RWPE2 (cell line): Measurements from ENCODE around the gene HS3ST5.

Experiments
- ATAC-seq: fragments of 200-7000 bp; cut with Tn5 transposase; 3 replicates; pipeline ENCODE4 v1.9.1; 2021; ENCODE audit warnings: low read depth
- DNase-seq: peaks from one replicate; pipeline ENCODE4 v3.0.0-alpha.2; 2020; ENCODE audit warnings: low spot score
- H3K27ac ChIP-seq: fragments of 450-650 bp; 2 replicates; pipeline ENCODE4 v1.5.1; 2017; ENCODE audit warnings: mild to moderate bottlenecking; ENCODE audit not compliant: poor library complexity, severe bottlenecking
- H3K27me3 ChIP-seq: fragments of 250-450 bp; sonication (Bioruptor Pico); 2 replicates; pipeline ENCODE4 v1.5.1; 2021; ENCODE audit warnings: mild to moderate bottlenecking, moderate library complexity; ENCODE audit not compliant: insufficient read depth, poor library complexity, severe bottlenecking
- H3K36me3 ChIP-seq: fragments of 250-450 bp; sonication (Bioruptor Pico); 2 replicates; pipeline ENCODE4 v1.5.1; 2020; ENCODE audit warnings: low read depth, mild to moderate bottlenecking, moderate library complexity
- H3K4me1 ChIP-seq: fragments of 250-450 bp; sonication (Bioruptor Pico); 2 replicates; pipeline ENCODE4 v1.5.1; 2021; ENCODE audit warnings: mild to moderate bottlenecking, moderate library complexity; ENCODE audit not compliant: insufficient read depth, poor library complexity, severe bottlenecking
- H3K4me3 ChIP-seq: fragments of 250-450 bp; sonication (Bioruptor Pico); 2 replicates; pipeline ENCODE4 v1.5.1; 2021; ENCODE audit warnings: mild to moderate bottlenecking, moderate library complexity; ENCODE audit not compliant: severe bottlenecking
- H3K9me3 ChIP-seq: fragments of 250-450 bp; sonication (Bioruptor Pico); 2 replicates; pipeline ENCODE4 v1.5.1; 2021; ENCODE audit warnings: mild to moderate bottlenecking, moderate library complexity; ENCODE audit not compliant: severe bottlenecking
- CTCF ChIP-seq: fragments of 450-650 bp; IDR thresholded peaks from one replicate; pipeline ENCODE4 v1.5.1; 2017; ENCODE audit warnings: mild to moderate bottlenecking, moderate library complexity; ENCODE audit not compliant: poor library complexity, severe bottlenecking

HS3ST5 gene

DNA sequence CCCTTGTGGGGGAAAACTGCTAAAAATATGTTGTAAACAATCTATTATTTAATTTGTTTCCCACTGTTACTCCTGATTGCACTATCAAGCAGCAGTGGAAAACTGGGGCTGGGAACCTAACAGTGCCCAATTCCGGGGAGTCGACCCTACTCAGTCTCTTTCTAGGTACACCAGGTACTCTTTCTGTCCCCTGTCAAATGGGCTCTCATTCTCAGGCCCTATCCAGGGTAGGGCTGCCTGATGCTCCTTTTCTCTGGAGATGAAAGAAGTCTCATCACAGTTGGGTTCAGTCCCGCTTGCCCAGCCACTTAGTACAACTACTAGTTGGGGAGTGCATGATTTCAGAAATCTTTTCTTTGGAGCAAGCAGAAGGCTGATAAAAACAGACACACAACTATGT lies 52.0 kb downstream of the HS3ST5 start:
- Histone ChIP-seq H3K27ac (no peak overlapping the region), H3K27me3 (peaks cover 5% of the 10 kb centered on the region), H3K36me3 (no peaks in the 10 kb centered on the region), H3K4me1 (no peaks in the 10 kb centered on the region), H3K4me3 (no peak overlapping the region), H3K9me3 (no peaks in the 10 kb centered on the region)
- TF ChIP-seq CTCF: no peak
- no peak for DNase-seq
- no peak for ATAC-seq

DNA sequence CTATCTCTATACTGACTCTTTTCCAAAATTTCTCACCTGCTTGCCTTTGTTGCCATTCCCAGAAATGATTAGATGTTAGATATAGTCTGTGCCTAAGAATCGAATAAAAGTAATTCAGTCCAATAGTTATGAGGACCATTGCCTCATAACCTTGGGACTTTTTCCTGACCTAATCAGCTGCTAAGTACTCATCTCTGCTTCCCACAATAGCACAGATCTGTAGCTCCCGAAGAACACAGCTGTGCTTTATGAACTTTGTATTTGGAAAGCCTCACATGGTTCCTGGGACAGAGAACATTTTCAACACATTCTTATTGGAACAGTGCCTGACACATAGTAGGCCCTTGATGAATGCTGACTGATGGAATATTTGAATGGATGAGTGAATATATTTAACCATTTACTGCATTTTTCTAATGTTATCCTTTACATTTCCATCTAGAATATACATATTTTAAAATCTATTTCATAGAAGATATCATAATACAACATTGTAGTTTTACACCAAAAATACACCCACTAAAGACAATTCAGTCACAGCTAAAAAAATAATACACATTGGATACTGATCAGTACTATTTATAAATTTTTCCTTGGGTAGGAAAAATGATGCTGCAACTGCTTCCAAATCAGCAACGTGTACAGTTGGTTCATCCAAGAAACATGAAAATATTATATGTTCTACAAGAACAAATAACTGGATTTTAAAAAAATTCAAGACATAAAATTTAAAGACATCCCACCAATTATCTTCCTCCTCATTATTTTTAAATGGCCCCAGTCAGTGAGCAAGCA lies 53.9 kb downstream of the HS3ST5 start:
- Histone ChIP-seq H3K27me3 (peaks cover 5% of the 10 kb centered on the region), H3K27ac (no peak overlapping the region), H3K36me3 (no peaks in the 10 kb centered on the region), H3K4me1 (no peaks in the 10 kb centered on the region), H3K4me3 (no peak overlapping the region), H3K9me3 (no peaks in the 10 kb centered on the region)
- DNase-seq: no peak
- no peak for TF ChIP-seq CTCF
- no peak for ATAC-seq

DNA sequence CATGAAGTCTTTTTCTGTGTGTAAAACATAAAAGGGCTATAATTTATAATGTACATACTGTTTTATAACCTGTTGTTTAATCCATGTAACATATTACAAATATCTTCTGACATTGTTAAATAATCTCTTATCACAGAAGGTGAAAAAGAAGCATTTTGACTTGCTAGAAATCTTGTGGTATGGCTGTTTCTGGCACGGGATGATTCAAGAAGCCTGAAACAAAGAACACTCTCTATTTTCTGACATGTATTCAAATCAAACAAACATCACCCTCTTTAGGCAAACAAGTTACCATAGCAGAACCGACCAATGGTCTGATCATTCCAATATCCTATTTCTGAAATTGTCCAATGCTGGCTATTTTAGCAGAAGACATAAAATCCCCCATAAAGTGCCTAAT lies 55.4 kb downstream of the HS3ST5 start:
- no peak for ATAC-seq
- DNase-seq: no peak
- TF ChIP-seq CTCF: no peak
- no peaks in the 10 kb centered on the region for H3K9me3 ChIP-seq
- no peaks in the 10 kb centered on the region for H3K4me1 ChIP-seq
- H3K36me3 ChIP-seq: no peaks in the 10 kb centered on the region
- no peak overlapping the region for H3K27ac ChIP-seq
- H3K27me3 ChIP-seq: peaks cover 8% of the 10 kb centered on the region
- H3K4me3 ChIP-seq: no peak overlapping the region

- Histone ChIP-seq H3K4me3 (no peak overlapping the region), H3K36me3 (no peaks in the 10 kb centered on the region), H3K27me3 (peaks cover 8% of the 10 kb centered on the region), H3K4me1 (no peaks in the 10 kb centered on the region), H3K9me3 (no peaks in the 10 kb centered on the region), H3K27ac (no peak overlapping the region)
- ATAC-seq: no peak
- TF ChIP-seq CTCF: no peak
- DNase-seq: no peak
These were observed 56.6 kb downstream of the HS3ST5 start for GRCh38 chr6:114286211-114286610.

GRCh38 chr6:114284281-114284680 lies 58.5 kb downstream of the HS3ST5 start:
- Histone ChIP-seq H3K27ac (no peak overlapping the region), H3K27me3 (peaks cover 8% of the 10 kb centered on the region), H3K36me3 (no peaks in the 10 kb centered on the region), H3K4me1 (no peaks in the 10 kb centered on the region), H3K4me3 (no peak overlapping the region), H3K9me3 (no peaks in the 10 kb centered on the region)
- ATAC-seq (no peak), DNase-seq (no peak)
- TF ChIP-seq CTCF: no peak
